ENCODE data around the gene UBR7. TPM values are rescaled to one million over a fixed set of nuclear protein-coding genes. Genes with fewer than 3 reads are reported as not detected.
"Not testable (repeated sequence)": the region's sequence is repeated elsewhere in the genome, so short reads cannot be mapped to it uniquely, and the experiment has no call there.

UBR7 gene
- total RNA-seq, 2 experiments from 2014 or later: 38.1 to 45.1 TPM

GRCh38 chr14:93232159-93232558, 25.1 kb downstream of the UBR7 start:
- Histone ChIP-seq H3K4me1 (ENCODE audit: insufficient read depth, low read length, poor library complexity, severe bottlenecking) (no peaks in the 10 kb centered on the region), H3K79me2 (ENCODE audit: insufficient read depth, low read depth, low read length) (no peaks in the 10 kb centered on the region), H3K9me3 (ENCODE audit: low read length) (no peaks in the 10 kb centered on the region), H3K4me2 (ENCODE audit: low read length) (no peak overlapping the region), H3K36me3 (ENCODE audit: insufficient read depth, low read length) (peaks cover 20% of the 10 kb centered on the region), H3K27ac (ENCODE audit: low read depth, low read length, poor library complexity, severe bottlenecking) (no peak overlapping the region), H2AFZ (ENCODE audit: low read length) (no peak overlapping the region), H3K4me3 (ENCODE audit: low read depth, low read length, poor library complexity, severe bottlenecking) (no peak overlapping the region), H3K9me2 (ENCODE audit: insufficient read depth, low read length) (no peaks in the 10 kb centered on the region), H4K20me1 (ENCODE audit: insufficient read depth, low read length) (no peaks in the 10 kb centered on the region)
- no TSS peak for BruUV-seq (replicated peaks)
- TF ChIP-seq, protein P1, sequence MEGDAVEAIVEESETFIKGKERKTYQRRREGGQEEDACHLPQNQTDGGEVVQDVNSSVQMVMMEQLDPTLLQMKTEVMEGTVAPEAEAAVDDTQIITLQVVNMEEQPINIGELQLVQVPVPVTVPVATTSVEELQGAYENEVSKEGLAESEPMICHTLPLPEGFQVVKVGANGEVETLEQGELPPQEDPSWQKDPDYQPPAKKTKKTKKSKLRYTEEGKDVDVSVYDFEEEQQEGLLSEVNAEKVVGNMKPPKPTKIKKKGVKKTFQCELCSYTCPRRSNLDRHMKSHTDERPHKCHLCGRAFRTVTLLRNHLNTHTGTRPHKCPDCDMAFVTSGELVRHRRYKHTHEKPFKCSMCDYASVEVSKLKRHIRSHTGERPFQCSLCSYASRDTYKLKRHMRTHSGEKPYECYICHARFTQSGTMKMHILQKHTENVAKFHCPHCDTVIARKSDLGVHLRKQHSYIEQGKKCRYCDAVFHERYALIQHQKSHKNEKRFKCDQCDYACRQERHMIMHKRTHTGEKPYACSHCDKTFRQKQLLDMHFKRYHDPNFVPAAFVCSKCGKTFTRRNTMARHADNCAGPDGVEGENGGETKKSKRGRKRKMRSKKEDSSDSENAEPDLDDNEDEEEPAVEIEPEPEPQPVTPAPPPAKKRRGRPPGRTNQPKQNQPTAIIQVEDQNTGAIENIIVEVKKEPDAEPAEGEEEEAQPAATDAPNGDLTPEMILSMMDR (conservative IDR thresholded peaks at IDR 0.05; ENCODE audit: low read length): no peak
- TF ChIP-seq EZH2phosphoT487 (IDR thresholded peaks at IDR 0.05; ENCODE audit: borderline replicate concordance, low read depth, low read length): no peak
- CTCF ChIA-PET (ENCODE audit: unreplicated experiment): no interaction called here
- intact Hi-C loops (cut with micrococcal nuclease; ENCODE audit: unreplicated experiment): no loop called here
- POLR2A ChIA-PET: interaction anchor here (0.7 kb wide), 1 partner anchor 64 kb away, joined by 3 read pairs; no protein-coding TSS in a partner anchor
- DNase-seq (ENCODE audit: low spot score): no peak

DNA sequence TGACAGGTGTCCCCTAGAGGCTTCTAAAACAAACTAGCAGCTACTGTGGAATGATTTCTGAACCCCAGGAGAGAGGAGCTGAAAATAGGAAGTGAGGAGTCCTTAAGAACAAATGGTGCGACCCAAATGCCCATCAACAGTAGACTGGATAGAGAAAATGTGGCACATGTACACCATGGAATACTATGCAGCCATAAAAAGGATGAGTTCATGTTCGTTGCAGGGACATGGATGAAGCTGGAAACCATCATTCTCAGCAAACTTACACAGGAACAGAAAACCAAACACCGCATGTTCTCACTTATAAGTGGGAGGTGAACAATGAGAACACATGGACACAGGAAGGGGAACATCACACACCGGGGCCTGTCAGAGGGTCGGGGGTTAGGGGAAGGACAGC, 26.0 kb downstream of the UBR7 start:
- H3K9me2 ChIP-seq (ENCODE audit: insufficient read depth, low read length); H3K79me2 ChIP-seq (ENCODE audit: insufficient read depth, low read depth, low read length); H3K9me3 ChIP-seq (ENCODE audit: low read length); H3K4me2 ChIP-seq (ENCODE audit: low read length); CTCF ChIA-PET (ENCODE audit: unreplicated experiment); H3K27ac ChIP-seq (ENCODE audit: low read depth, low read length, poor library complexity, severe bottlenecking); DNase-seq (ENCODE audit: low spot score); POLR2A ChIA-PET; H4K20me1 ChIP-seq (ENCODE audit: insufficient read depth, low read length); intact Hi-C loops (cut with micrococcal nuclease; ENCODE audit: unreplicated experiment); H2AFZ ChIP-seq (ENCODE audit: low read length); H3K4me1 ChIP-seq (ENCODE audit: insufficient read depth, low read length, poor library complexity, severe bottlenecking); BruUV-seq (replicated peaks); H3K4me3 ChIP-seq (ENCODE audit: low read depth, low read length, poor library complexity, severe bottlenecking): not testable (repeated sequence)
- H3K36me3 ChIP-seq (ENCODE audit: insufficient read depth, low read length): peaks cover 11% of the 10 kb centered on the region

DNA sequence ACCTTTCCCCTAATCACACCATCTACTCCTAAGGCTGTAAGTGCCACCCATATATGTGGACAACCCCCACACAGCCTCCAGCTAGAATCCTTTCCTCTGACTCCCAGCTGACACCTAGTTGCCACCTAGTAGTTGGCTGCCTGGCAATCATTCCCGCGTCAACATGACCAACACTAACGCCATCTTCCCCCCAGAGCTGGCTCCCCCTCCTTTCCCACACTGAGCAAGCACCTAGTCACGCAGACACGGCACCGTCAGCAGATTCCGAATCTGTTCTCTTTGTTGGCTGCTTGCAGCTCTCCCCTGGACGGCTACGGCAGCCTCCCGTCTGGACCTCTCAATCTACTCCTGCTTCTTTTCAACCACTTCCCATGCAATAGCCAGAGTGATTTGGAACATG, 27.7 kb downstream of the UBR7 start:
- H4K20me1 ChIP-seq (ENCODE audit: insufficient read depth, low read length): no peaks in the 10 kb centered on the region
- TF ChIP-seq, protein P1 (conservative IDR thresholded peaks at IDR 0.05; ENCODE audit: low read length): no peak
- no peak for TF ChIP-seq EZH2phosphoT487 (IDR thresholded peaks at IDR 0.05; ENCODE audit: borderline replicate concordance, low read depth, low read length)
- BruUV-seq (replicated peaks): no TSS peak
- no peaks in the 10 kb centered on the region for H3K9me2 ChIP-seq (ENCODE audit: insufficient read depth, low read length)
- no peak overlapping the region for H3K4me2 ChIP-seq (ENCODE audit: low read length)
- H3K4me3 ChIP-seq (ENCODE audit: low read depth, low read length, poor library complexity, severe bottlenecking): no peak overlapping the region
- no peak for DNase-seq (ENCODE audit: low spot score)
- H3K4me1 ChIP-seq (ENCODE audit: insufficient read depth, low read length, poor library complexity, severe bottlenecking): no peaks in the 10 kb centered on the region
- H2AFZ ChIP-seq (ENCODE audit: low read length): no peak overlapping the region
- no peaks in the 10 kb centered on the region for H3K9me3 ChIP-seq (ENCODE audit: low read length)
- H3K79me2 ChIP-seq (ENCODE audit: insufficient read depth, low read depth, low read length): no peaks in the 10 kb centered on the region
- no peaks in the 10 kb centered on the region for H3K36me3 ChIP-seq (ENCODE audit: insufficient read depth, low read length)
- POLR2A ChIA-PET: no interaction called here
- intact Hi-C loops (cut with micrococcal nuclease; ENCODE audit: unreplicated experiment): loop anchor here (2.0 kb wide), 2 partner anchors 310 to 384 kb away; no protein-coding TSS in a partner anchor
- H3K27ac ChIP-seq (ENCODE audit: low read depth, low read length, poor library complexity, severe bottlenecking): no peak overlapping the region
- CTCF ChIA-PET (ENCODE audit: unreplicated experiment): no interaction called here
